HepG2 (cell line): ENCODE data around the gene RIMS3. TPM values are rescaled to one million over a fixed set of nuclear protein-coding genes. Genes with fewer than 3 reads are reported as not detected.

Source experiments
- ATAC-seq: fragments of 200-7000 bp; cut with Tn5 transposase; 3 replicates; pipeline ENCODE4 v1.9.1; 2020; ENCODE audit warnings: mild to moderate bottlenecking, moderate library complexity
- BruUV-seq: library from RNA; stranded (reverse); fragments of 400-500 nt; replicated peaks from 2 replicates; lab custom pipeline; 2021; lab: Mats Ljungman, UMichigan
- CTCF ChIA-PET: fragments of 300-600 bp; formaldehyde crosslinking; extraction: SDS; loops from one replicate; lab custom pipeline; 2021; ENCODE audit warnings: low total read pairs, inconsistent platforms, low intra/inter-chr PET ratio; lab: Yijun Ruan, JAX
- POLR2A ChIA-PET: fragments of 350-600 bp; sonication (Branson Sonifier 250); formaldehyde crosslinking; loops from one replicate; lab custom pipeline; 2020; ENCODE audit warnings: antibody characterized with exemption, inconsistent platforms; lab: Yijun Ruan, JAX
- DNase-seq: peaks from one replicate; pipeline ENCODE4 v3.0.0-alpha.2; 2015; ENCODE audit warnings: low spot score
- FAIRE-seq: peaks from 3 replicates; lab custom pipeline; 2011; peaks lifted over from hg19 to GRCh38; lab: Jason Lieb, UNC
- H2AFZ ChIP-seq: one replicate; pipeline ENCODE4 v1.6.1; 2011; ENCODE audit warnings: low read length, inconsistent platforms
- H3K27ac ChIP-seq: fragments of 300-600 bp; 3 replicates; pipeline ENCODE4 v1.8.0; 2011; ENCODE audit warnings: mixed run types, mild to moderate bottlenecking, mixed read lengths, low read length, inconsistent platforms; ENCODE audit not compliant: insufficient read depth; ENCODE audit errors: extremely low read length
- H3K27me3 ChIP-seq, 2 experiments: fragments of 200-600 bp in 1 of 2; 2 replicates in 1 of 2; 3 replicates in 1 of 2; pipeline versions ENCODE4 v1.6.0 to v1.8.0; 2011; ENCODE audit warnings: low read length in 2 of 2, mild to moderate bottlenecking in 2 of 2, moderate library complexity in 2 of 2, inconsistent platforms in 1 of 2; ENCODE audit not compliant: insufficient read depth in 2 of 2, control insufficient read depth in 1 of 2
- H3K36me3 ChIP-seq, 2 experiments: fragments of 200-600 bp in 1 of 2; replicated peaks in 1 of 2; 2 replicates in 1 of 2; 3 replicates in 1 of 2; pipeline versions ENCODE4 v1.5.1 to v1.8.0; 2011; ENCODE audit warnings: low read length in 2 of 2, inconsistent platforms in 1 of 2; ENCODE audit not compliant: insufficient read depth in 2 of 2, control insufficient read depth in 1 of 2
- H3K4me1 ChIP-seq: 2 replicates; pipeline ENCODE4 v1.5.1; 2012; ENCODE audit warnings: low read length, inconsistent platforms; ENCODE audit not compliant: insufficient read depth
- H3K4me2 ChIP-seq: 2 replicates; pipeline ENCODE4 v1.6.0; 2011; ENCODE audit warnings: low read depth, low read length, inconsistent platforms
- H3K4me3 ChIP-seq, 3 experiments: fragments of 200-600 bp in 1 of 3; sonication (generic), shearing (Covaris generic) in 1 of 3; replicated peaks in 1 of 3; 2 replicates each; pipeline ENCODE4 v1.5.1; 2011 to 2016; ENCODE audit warnings: low read length in 3 of 3, inconsistent platforms in 2 of 3, low read depth in 2 of 3, mild to moderate bottlenecking in 2 of 3, control low read depth in 1 of 3, mixed read lengths in 1 of 3; ENCODE audit not compliant: insufficient read depth in 1 of 3
- H3K79me2 ChIP-seq: one replicate; pipeline ENCODE4 v1.6.1; 2011; ENCODE audit warnings: low read length, inconsistent platforms; ENCODE audit not compliant: insufficient read depth
- H3K9ac ChIP-seq: 2 replicates; pipeline ENCODE4 v1.6.0; 2011; ENCODE audit warnings: mild to moderate bottlenecking, low read depth, low read length, inconsistent platforms; ENCODE audit not compliant: insufficient read depth
- H3K9me3 ChIP-seq: 2 replicates; pipeline ENCODE4 v1.5.1; 2012; ENCODE audit warnings: mild to moderate bottlenecking, low read length
- H4K20me1 ChIP-seq: 2 replicates; pipeline ENCODE4 v1.6.0; 2011; ENCODE audit warnings: inconsistent platforms, mild to moderate bottlenecking, low read length, moderate library complexity; ENCODE audit not compliant: insufficient read depth
- ARID5B ChIP-seq: IDR thresholded peaks from 2 replicates; pipeline ENCODE4 v1.4.0; 2020; ENCODE audit warnings: mild to moderate bottlenecking, missing genetic modification reagents
- CENPX ChIP-seq: sonication (generic); formaldehyde crosslinking; IDR thresholded peaks from 2 replicates; pipeline ENCODE4 v1.9.0; 2021; ENCODE audit warnings: mild to moderate bottlenecking, missing genetic modification reagents, moderate library complexity
- MIER2 ChIP-seq: IDR thresholded peaks from 2 replicates; pipeline ENCODE4 v1.6.1; 2016; ENCODE audit warnings: missing biosample characterization, missing genetic modification reagents
- REST ChIP-seq, 2 experiments: IDR thresholded peaks; 2 replicates each; pipeline ENCODE4 v1.6.1; 2011 to 2012; ENCODE audit warnings: low read length in 2 of 2, borderline replicate concordance in 1 of 2, low read depth in 1 of 2, mild to moderate bottlenecking in 1 of 2, moderate library complexity in 1 of 2
- STAT6 ChIP-seq: sonication (generic); formaldehyde crosslinking; IDR thresholded peaks from 2 replicates; pipeline ENCODE4 v1.4.0; 2020; ENCODE audit warnings: missing genetic modification reagents, mild to moderate bottlenecking, borderline replicate concordance
- ZNF629 ChIP-seq: sonication (generic); formaldehyde crosslinking; conservative IDR thresholded peaks from 2 replicates; pipeline ENCODE4 v1.5.0; 2020; ENCODE audit warnings: missing genetic modification reagents
- WGBS: methylation state at CpG from one replicate; pipeline ENCODE4 v1.1.6; 2017; ENCODE audit warnings: low lambda C conversion rate; 5-methylcytosine and 5-hydroxymethylcytosine counted together
- in situ Hi-C: cut with HindIII; loops from 2 replicates; pipeline ENCODE4 v1.10.0; 2017; ENCODE audit warnings: low pct_unique_long_range_greater_than_20kb; ENCODE audit not compliant: extremely low pct_ligation_motif_present
- intact Hi-C: fragments of 100-400 bp; cut with micrococcal nuclease; formaldehyde crosslinking; loops from one replicate; pipeline ENCODE4 v1.10.0; 2022; ENCODE audit not compliant: unreplicated experiment
- polyA plus RNA-seq, 8 experiments: library from polyadenylated mRNA; depleted of rRNA in 3 of 8; stranded (reverse) in 7 of 8; unstranded in 1 of 8; fragments of >200 nt; fragmentation: Illumina TruSeq in 4 of 8; extraction: Trizol in 4 of 8; gene quantifications; 2 replicates each; pipeline versions ENCODE4 v1.2.1 to v1.2.3, GENCODE V29; 2011 to 2016; ENCODE audit warnings: low read depth in 4 of 8, missing spikeins in 1 of 8, mixed read lengths in 1 of 8; ENCODE audit not compliant: insufficient read depth in 1 of 8
- total RNA-seq, 5 experiments: library from RNA; depleted of rRNA; stranded (reverse); fragments of >200 nt; fragmentation: Illumina TruSeq; extraction: Trizol; gene quantifications; 2 replicates each; pipeline ENCODE4 v1.2.3, GENCODE V29; 2016; ENCODE audit warnings: low read depth in 1 of 5

RIMS3 gene
- total and polyA plus RNA-seq, 2 of the 13 experiments (the other 11 are each of a cell fraction or from before 2014, with no cell fraction given) = 2.1 to 5.4 TPM

GRCh38 chr1:40638097-40639036, 27.1 kb downstream of the RIMS3 start:
- no peaks in the 10 kb centered on the region for H3K9me3 ChIP-seq
- H2AFZ ChIP-seq = no peak overlapping the region
- no peak for DNase-seq
- POLR2A ChIA-PET = no interaction called here
- H3K4me2 ChIP-seq = no peak overlapping the region
- BruUV-seq = no TSS peak
- TF ChIP-seq MIER2 (CRISPR knock-in tag) (peak; percentile 87), STAT6 (CRISPR knock-in tag) (no peak), REST (IDR thresholded peaks at IDR 0.05; ENCODE audit: borderline replicate concordance in 1 of 2, low read depth in 1 of 2, low read length in 2 of 2) (peak; percentile 51 to 89), CENPX (no peak), ARID5B (CRISPR knock-in tag) (no peak), ZNF629 (CRISPR knock-in tag) (peak; percentile 35; the same call in 1 of the 2 replicates)
- TF ChIP-seq, all 625 proteins: peak for 3
- in situ Hi-C loops = no loop called here
- intact Hi-C loops = no loop called here
- Histone ChIP-seq H3K4me1 (peaks cover 7% of the 10 kb centered on the region; the same call in 1 of the 2 replicates), H4K20me1 (no peaks in the 10 kb centered on the region), H3K36me3 (no peaks in the 10 kb centered on the region; a peak in 1 of 5 replicates), H3K9ac (no peak overlapping the region), H3K27me3 (no peaks in the 10 kb centered on the region), H3K79me2 (no peaks in the 10 kb centered on the region), H3K4me3 (no peak overlapping the region), H3K27ac (no peak overlapping the region)
- CTCF ChIA-PET = no interaction called here
- WGBS = 68% methylated on average over 8 of the region's 8 CpGs
- no peak; the same call in 2 of the 3 replicates for ATAC-seq
- no peak for FAIRE-seq
